Activated CD8-positive, alpha-beta memory T cell treated with anti-CD3 and anti-CD28 coated beads for 36 hours (primary cell): ENCODE measurements around the gene EVPL. TPM values are rescaled to one million over a fixed set of nuclear protein-coding genes. Genes with fewer than 3 reads are reported as not detected.
"Not testable (repeated sequence)": the region's sequence is repeated elsewhere in the genome, so short reads cannot be mapped to it uniquely, and the experiment has no call there.

ENCODE experiments used
- CTCF ChIA-PET: fragments of 350-600 bp; sonication (Branson Sonifier 250); formaldehyde crosslinking; loops from one replicate; lab custom pipeline; 2021; ENCODE audit warnings: antibody characterized with exemption; lab: Charles Lee
- POLR2A ChIA-PET: fragments of 350-600 bp; sonication (Branson Sonifier 250); formaldehyde crosslinking; loops from one replicate; lab custom pipeline; 2021; ENCODE audit warnings: antibody characterized with exemption; lab: Charles Lee
- total RNA-seq, 2 experiments: library from RNA; stranded (reverse); gene quantifications; one replicate each; pipeline ENCODE4 v1.2.3, GENCODE V29; 2021

EVPL gene
- total RNA-seq, 2 experiments from 2014 or later, result 0.10 to 0.21 TPM

- ChIA-PET POLR2A (no interaction called here), CTCF (interaction anchor here (0.8 kb wide), 1 partner anchor 37 kb away, joined by 3 read pairs; no protein-coding TSS in a partner anchor)
Observed at GRCh38 chr17:76050538-76051467, 23.7 kb upstream of the EVPL start.

- CTCF ChIA-PET, result interaction anchor here (0.6 kb wide), 1 partner anchor 60 kb away, joined by 7 read pairs; no protein-coding TSS in a partner anchor
- POLR2A ChIA-PET, result no interaction called here
Observed at GRCh38 chr17:76049836-76050537, 22.9 kb upstream of the EVPL start.

- POLR2A ChIA-PET, result no interaction called here
- CTCF ChIA-PET, result interaction anchor here (0.5 to 0.6 kb wide), 2 partner anchors 60 to 161 kb away, joined by 4 to 7 read pairs; no protein-coding TSS in a partner anchor
Observed at GRCh38 chr17:76049239-76049638, 22.1 kb upstream of the EVPL start.

- POLR2A ChIA-PET, result no interaction called here
- CTCF ChIA-PET, result no interaction called here
Observed at GRCh38 chr17:76048711-76049110, 21.6 kb upstream of the EVPL start.

GRCh38 chr17:76048025-76048605 lies 21.0 kb upstream of the EVPL start:
- ChIA-PET CTCF (no interaction called here), POLR2A (no interaction called here)

- CTCF ChIA-PET, result interaction anchor here (0.6 to 1.7 kb wide), 2 partner anchors 19 to 45 kb away, joined by 6 to 10 read pairs; partner anchors contain the start of gene CDK3
Observed at GRCh38 chr17:76046064-76046463, 19.0 kb upstream of the EVPL start.

GRCh38 chr17:76044475-76045007 lies 17.4 kb upstream of the EVPL start:
- CTCF ChIA-PET, result not testable (repeated sequence)
- POLR2A ChIA-PET, result interaction anchor here (0.5 kb wide), 1 partner anchor 249 kb away, joined by 6 read pairs; no protein-coding TSS in a partner anchor

More at GRCh38 chr17:76046064-76046463, 19.0 kb upstream of the EVPL start:
- POLR2A ChIA-PET, result no interaction called here

GRCh38 chr17:76042868-76043267 lies 15.8 kb upstream of the EVPL start:
- CTCF ChIA-PET, result interaction anchor here (0.5 kb wide), 1 partner anchor 82 kb away, joined by 3 read pairs; no protein-coding TSS in a partner anchor
- POLR2A ChIA-PET, result not testable (repeated sequence)

- ChIA-PET POLR2A (no interaction called here), CTCF (interaction anchor here (2.1 kb wide), 1 partner anchor 26 kb away, joined by 5 read pairs; no protein-coding TSS in a partner anchor)
Observed at GRCh38 chr17:76040376-76040775, 13.3 kb upstream of the EVPL start.

- ChIA-PET POLR2A (no interaction called here), CTCF (interaction anchor here (0.6 kb wide), 1 partner anchor 59 kb away, joined by 3 read pairs; no protein-coding TSS in a partner anchor)
Observed at GRCh38 chr17:76039121-76039520, 12.0 kb upstream of the EVPL start.

- CTCF ChIA-PET, result no interaction called here
- POLR2A ChIA-PET, result no interaction called here
Observed at GRCh38 chr17:76038050-76038449, 10.9 kb upstream of the EVPL start.

GRCh38 chr17:76036497-76037261 lies 9.6 kb upstream of the EVPL start:
- ChIA-PET CTCF (no interaction called here), POLR2A (interaction anchor here (0.8 kb wide), 1 partner anchor 67 kb away, joined by 4 read pairs; the partner anchor contains the start of gene EXOC7)

GRCh38 chr17:76034428-76035350 lies 7.6 kb upstream of the EVPL start:
- CTCF ChIA-PET, result interaction anchor here (1.7 kb wide), 1 partner anchor 245 kb away, joined by 5 read pairs; no protein-coding TSS in a partner anchor

GRCh38 chr17:76033139-76033538 lies 6.0 kb upstream of the EVPL start:
- ChIA-PET CTCF (interaction anchor here (0.6 to 1.7 kb wide), 2 partner anchors 117 to 246 kb away, joined by 5 to 8 read pairs; no protein-coding TSS in a partner anchor), POLR2A (no interaction called here)

More at GRCh38 chr17:76034428-76035350, 7.6 kb upstream of the EVPL start:
- POLR2A ChIA-PET, result interaction anchor here (0.6 kb wide), 1 partner anchor 79 kb away, joined by 16 read pairs; no protein-coding TSS in a partner anchor

GRCh38 chr17:76032780-76033108 lies 5.6 kb upstream of the EVPL start:
- CTCF ChIA-PET, result interaction anchor here (1.7 kb wide), 1 partner anchor 247 kb away, joined by 5 read pairs; no protein-coding TSS in a partner anchor
- POLR2A ChIA-PET, result no interaction called here

GRCh38 chr17:76032073-76032779 lies 5.1 kb upstream of the EVPL start:
- ChIA-PET CTCF (interaction anchor here (0.5 kb wide), 1 partner anchor 23 kb away, joined by 3 read pairs; no protein-coding TSS in a partner anchor), POLR2A (interaction anchor here (0.7 kb wide), 1 partner anchor 351 kb away, joined by 3 read pairs; no protein-coding TSS in a partner anchor)
